ENCODE data around the gene SNX24. TPM values are rescaled to one million over a fixed set of nuclear protein-coding genes. Genes with fewer than 3 reads are reported as not detected.

SNX24 gene
- total and polyA plus RNA-seq, 2 of the 4 experiments (the other 2 are of a cell fraction), result 13.8 to 15.0 TPM

GRCh38 chr5:123007754-123008153, 162.3 kb downstream of the SNX24 start:
- Histone ChIP-seq H3K18ac (ENCODE audit: low read depth, low read length) (no peak overlapping the region), H2AK5ac (ENCODE audit: low read depth, low read length) (no peak overlapping the region), H3K56ac (ENCODE audit: extremely low read depth, insufficient read depth, low read length) (no peak overlapping the region), H3K27ac (ENCODE audit: insufficient read depth, low read length) (no peak overlapping the region), H3K4me2 (ENCODE audit: low read depth, low read length) (no peak overlapping the region), H3K4me3 (ENCODE audit: insufficient read depth, low read depth, low read length) (no peak overlapping the region), H4K20me1 (ENCODE audit: insufficient read depth, low read length) (no peaks in the 10 kb centered on the region), H4K8ac (ENCODE audit: low read depth in 2 of 2, low read length in 2 of 2) (no peak overlapping the region), H2BK15ac (ENCODE audit: low read depth, low read length) (no peak overlapping the region), H4K91ac (ENCODE audit: insufficient read depth, low read depth, low read length) (no peak overlapping the region), H3K4me1 (ENCODE audit: control insufficient read depth, insufficient read depth, low read length) (no peaks in the 10 kb centered on the region), H3K79me1 (ENCODE audit: low read depth in 1 of 2, low read length in 2 of 2) (no peaks in the 10 kb centered on the region), H3K36me3 (ENCODE audit: control insufficient read depth, insufficient read depth, low read length) (peaks cover 4% of the 10 kb centered on the region; the same call in 1 of the 2 replicates), H2BK5ac (ENCODE audit: low read depth, low read length, poor library complexity, severe bottlenecking) (no peak overlapping the region), H3K14ac (replicated peaks; ENCODE audit: low read depth, low read length) (no peak overlapping the region), H2AK9ac (replicated peaks; ENCODE audit: low read depth, low read length, poor library complexity) (no peak overlapping the region), H2AFZ (replicated peaks; ENCODE audit: low read length, poor library complexity) (no peak overlapping the region), H3K9me3 (ENCODE audit: control insufficient read depth, insufficient read depth, low read length) (no peaks in the 10 kb centered on the region), H3K27me3 (ENCODE audit: control insufficient read depth, insufficient read depth, low read length) (no peaks in the 10 kb centered on the region), H2BK120ac (ENCODE audit: low read depth, low read length) (no peak overlapping the region), H4K5ac (ENCODE audit: low read depth, low read length) (no peak overlapping the region), H3K9ac (ENCODE audit: low read depth, low read length) (no peak overlapping the region), H3K23ac (ENCODE audit: low read depth, low read length) (no peak overlapping the region), H3K4ac (ENCODE audit: low read depth, low read length) (no peak overlapping the region), H2BK20ac (ENCODE audit: low read depth, low read length) (no peak overlapping the region), H3K9me1 (ENCODE audit: insufficient read depth, low read length) (0 out of 2 replicates have a peak, but pooled peaks cover 6% of the 10 kb centered on the region)
- in situ Hi-C loops (cut with MboI; ENCODE audit: low sequenced_read_pairs) (no loop called here), intact Hi-C loops (cut with micrococcal nuclease) (no loop called here), dilution Hi-C loops (cut with HindIII; ENCODE audit: low sequenced_read_pairs, unreplicated experiment) (no loop called here)
- BruUV-seq (replicated peaks), result no TSS peak
- DNase-seq (no peak), ATAC-seq (ENCODE audit: low read depth) (no peak)
- 100% methylated on average over 2 of the region's 6 CpGs; no CpG with 5 or more reads in 1 of the 2 experiments for WGBS, 2 experiments (ENCODE audit: extremely low coverage in 2 of 2, insufficient read length in 1 of 2)
- no peak for TF ChIP-seq CHD1 (IDR thresholded peaks at IDR 0.05; ENCODE audit: low read depth, low read length)
- no peak for TF ChIP-seq MXI1 (IDR thresholded peaks at IDR 0.05; ENCODE audit: borderline replicate concordance, low read depth, low read length)
- no peak for TF ChIP-seq RAD21 (IDR thresholded peaks at IDR 0.05; ENCODE audit: low read length)
- no peak for TF ChIP-seq POLR2A (IDR thresholded peaks at IDR 0.05; ENCODE audit: low read depth, low read length)
- TF ChIP-seq MAZ (IDR thresholded peaks at IDR 0.05; ENCODE audit: borderline replicate concordance, low read depth, low read length), result no peak
- no peak for TF ChIP-seq NFE2L2 (IDR thresholded peaks at IDR 0.05; ENCODE audit: low read depth, low read length)
- TF ChIP-seq BHLHE40 (IDR thresholded peaks at IDR 0.05; ENCODE audit: low read depth, low read length), result no peak
- TF ChIP-seq RCOR1 (IDR thresholded peaks at IDR 0.05; ENCODE audit: insufficient replicate concordance, low read length), result no peak
- TF ChIP-seq CEBPB (IDR thresholded peaks at IDR 0.05; ENCODE audit: low read depth, low read length), result no peak
- no peak for TF ChIP-seq RFX5 (IDR thresholded peaks at IDR 0.05; ENCODE audit: low read depth, low read length)
- no peak for TF ChIP-seq FOS (IDR thresholded peaks at IDR 0.05; ENCODE audit: low read depth, low read length)
- no peak for TF ChIP-seq ELK1 (IDR thresholded peaks at IDR 0.05; ENCODE audit: borderline replicate concordance, low read depth, low read length)
- no peak for TF ChIP-seq USF2 (IDR thresholded peaks at IDR 0.05; ENCODE audit: low read depth, low read length)
- TF ChIP-seq MAFK (IDR thresholded peaks at IDR 0.05; ENCODE audit: low read depth, low read length), result no peak
- TF ChIP-seq CTCF (conservative IDR thresholded peaks at IDR 0.05; ENCODE audit: low read depth, low read length), result no peak
- no peak for TF ChIP-seq SMC3 (IDR thresholded peaks at IDR 0.05; ENCODE audit: low read depth, low read length)
- ChIA-PET POLR2A (ENCODE audit: unreplicated experiment) (interaction anchor here (0.6 kb wide), 1 partner anchor 156 kb away, joined by 4 read pairs; no protein-coding TSS in a partner anchor), CTCF (interaction anchor here (0.6 kb wide), 1 partner anchor 70 kb away, joined by 3 read pairs; no protein-coding TSS in a partner anchor)
